SK-N-SH (cell line): ENCODE measurements around the gene AKAP6.

Source experiments
- CTCF ChIP-seq: fragments of 200-600 bp; sonication (generic); IDR thresholded peaks from 2 replicates; pipeline ENCODE4 v1.6.1; 2017; ENCODE audit warnings: antibody characterized with exemption, mild to moderate bottlenecking, moderate library complexity
- EP300 ChIP-seq, 2 experiments: IDR thresholded peaks; 2 replicates each; pipeline versions ENCODE4 v1.4.0 to v1.6.1; 2012; ENCODE audit warnings: borderline replicate concordance in 1 of 2, low read depth in 1 of 2, low read length in 1 of 2
- EZH2phosphoT487 ChIP-seq: fragments of 200-600 bp; sonication (generic); IDR thresholded peaks from 2 replicates; pipeline ENCODE4 v1.6.1; 2017; ENCODE audit warnings: low read depth, mixed run types, mild to moderate bottlenecking, antibody characterized with exemption, moderate library complexity, borderline replicate concordance
- GABPA ChIP-seq: IDR thresholded peaks from 2 replicates; pipeline ENCODE4 v1.4.0; 2012; ENCODE audit warnings: low read depth, mild to moderate bottlenecking
- GATA2 ChIP-seq: sonication (generic); formaldehyde crosslinking; IDR thresholded peaks from 2 replicates; pipeline ENCODE4 v1.5.0; 2020; ENCODE audit warnings: mild to moderate bottlenecking, missing genetic modification reagents
- JUND ChIP-seq: IDR thresholded peaks from 2 replicates; pipeline ENCODE4 v1.4.0; 2012
- MAX ChIP-seq: IDR thresholded peaks from 2 replicates; pipeline ENCODE4 v1.4.0; 2012; ENCODE audit warnings: low read depth
- MXI1 ChIP-seq: IDR thresholded peaks from 2 replicates; pipeline ENCODE4 v1.6.1; 2012; ENCODE audit warnings: mild to moderate bottlenecking, low read depth, low read length, improper control_type of control experiment
- NFIC ChIP-seq: IDR thresholded peaks from 2 replicates; pipeline ENCODE4 v1.4.0; 2012; ENCODE audit warnings: borderline replicate concordance
- POLR2AphosphoS5 ChIP-seq: IDR thresholded peaks from 2 replicates; pipeline ENCODE4 v1.6.1; 2012; ENCODE audit warnings: low read depth, low read length
- TAF1 ChIP-seq: IDR thresholded peaks from 2 replicates; pipeline ENCODE4 v1.6.1; 2012; ENCODE audit warnings: low read depth, mild to moderate bottlenecking, low read length, moderate library complexity, borderline replicate concordance
- YY1 ChIP-seq: IDR thresholded peaks from 2 replicates; pipeline ENCODE4 v1.4.0; 2012; ENCODE audit warnings: low read depth, mild to moderate bottlenecking

GRCh38 chr14:32374155-32374554, 45.1 kb downstream of the AKAP6 start:
- TF ChIP-seq TAF1, result no peak
- TF ChIP-seq EZH2phosphoT487, result no peak
- no peak for TF ChIP-seq GATA2 (CRISPR knock-in tag)
- TF ChIP-seq CTCF, result no peak
- TF ChIP-seq NFIC, result peak; percentile 69
- TF ChIP-seq EP300 (IDR thresholded peaks at IDR 0.05; ENCODE audit: borderline replicate concordance in 1 of 2, low read depth in 1 of 2, low read length in 1 of 2), result peak in 1 of 2 experiments; percentile 81; a peak in 2 of 4 replicates
- no peak for TF ChIP-seq MAX
- TF ChIP-seq GABPA, result no peak
- TF ChIP-seq JUND, result peak; percentile 70
- peak; percentile 62; the same call in 1 of the 2 replicates for TF ChIP-seq POLR2AphosphoS5
- TF ChIP-seq MXI1, result no peak
- TF ChIP-seq YY1, result no peak
